B cell (primary cell): ENCODE data around the gene GDF7. TPM values are rescaled to one million over a fixed set of nuclear protein-coding genes. Genes with fewer than 3 reads are reported as not detected.

ENCODE experiments used
- ATAC-seq: fragments of 200-7000 bp; cut with Tn5 transposase; one replicate; pipeline ENCODE4 v1.10.0; 2021; ENCODE audit warnings: low read depth, mild to moderate bottlenecking, moderate number of reproducible peaks, moderate library complexity
- CTCF ChIA-PET: fragments of 350-600 bp; sonication (Branson Sonifier 250); formaldehyde crosslinking; loops from one replicate; lab custom pipeline; 2021; ENCODE audit warnings: antibody characterized with exemption, inconsistent platforms; lab: Charles Lee
- POLR2A ChIA-PET: fragments of 350-600 bp; sonication (Branson Sonifier 250); formaldehyde crosslinking; loops from one replicate; lab custom pipeline; 2021; ENCODE audit warnings: antibody characterized with exemption; lab: Charles Lee
- DNase-seq: peaks from one replicate; pipeline ENCODE4 v3.0.0; 2013
- H2AFZ ChIP-seq: 2 replicates; pipeline ENCODE4 v1.6.1; 2012; ENCODE audit warnings: mild to moderate bottlenecking, low read depth, low read length; ENCODE audit not compliant: insufficient read depth, poor library complexity, severe bottlenecking
- H3K27ac ChIP-seq, 2 donors: 1 replicate in 1 of 2; 2 replicates in 1 of 2; pipeline ENCODE4 v1.5.1; 2012 to 2013; ENCODE audit warnings: low read length in 2 of 2, mild to moderate bottlenecking in 2 of 2, moderate library complexity in 1 of 2
- H3K27me3 ChIP-seq, 4 experiments: fragments of 200-600 bp in 1 of 4; sonication (generic) in 1 of 4; replicated peaks in 1 of 4; 1 replicate in 2 of 4; 2 replicates in 2 of 4; pipeline versions ENCODE4 v1.6.1 to v1.7.0; 2013 to 2016; ENCODE audit warnings: low read length in 3 of 4, mild to moderate bottlenecking in 2 of 4, mixed read lengths in 1 of 4, moderate library complexity in 1 of 4; ENCODE audit not compliant: insufficient read depth in 4 of 4, control insufficient read depth in 3 of 4; ENCODE audit errors: control extremely low read depth in 1 of 4
- H3K36me3 ChIP-seq, 2 experiments: replicated peaks in 1 of 2; 1 replicate in 1 of 2; 2 replicates in 1 of 2; pipeline versions ENCODE4 v1.6.1 to v1.7.1; 2013; ENCODE audit warnings: low read length in 1 of 2; ENCODE audit not compliant: insufficient read depth in 2 of 2, control insufficient read depth in 1 of 2; ENCODE audit errors: control extremely low read depth in 1 of 2, extremely low read depth in 1 of 2
- H3K4me1 ChIP-seq, 2 donors: fragments of 200-600 bp in 1 of 2; sonication (generic) in 1 of 2; 1 replicate in 1 of 2; 2 replicates in 1 of 2; pipeline versions ENCODE4 v1.5.1 to v1.6.1; 2013 to 2017; ENCODE audit warnings: low read length in 2 of 2; ENCODE audit not compliant: control insufficient read depth in 2 of 2, insufficient read depth in 2 of 2
- H3K4me2 ChIP-seq: replicated peaks from 2 replicates; pipeline ENCODE3; 2012; ENCODE audit warnings: mild to moderate bottlenecking, low read depth, low read length; ENCODE audit not compliant: poor library complexity, severe bottlenecking
- H3K4me3 ChIP-seq, 5 experiments: fragments of 200-600 bp in 1 of 5; sonication (generic) in 1 of 5; 1 replicate in 3 of 5; 2 replicates in 2 of 5; pipeline versions ENCODE4 v1.5.1 to v1.7.0; 2011 to 2016; ENCODE audit warnings: low read length in 4 of 5, mild to moderate bottlenecking in 4 of 5, low read depth in 2 of 5, control low read depth in 1 of 5, moderate library complexity in 1 of 5; ENCODE audit not compliant: insufficient read depth in 1 of 5; ENCODE audit errors: control extremely low read depth in 1 of 5, extremely low read depth in 1 of 5
- H3K79me2 ChIP-seq: fragments of 200-600 bp; sonication (generic); one replicate; pipeline ENCODE4 v1.6.0; 2016; ENCODE audit warnings: low read length; ENCODE audit not compliant: control insufficient read depth, insufficient read depth
- H3K9ac ChIP-seq: fragments of 200-600 bp; sonication (generic); 2 replicates; pipeline ENCODE4 v1.6.1; 2017; ENCODE audit warnings: mild to moderate bottlenecking, low read length, moderate library complexity
- H3K9me3 ChIP-seq, 3 donors: one replicate each; pipeline versions ENCODE4 v1.6.1 to v1.7.1; 2013; ENCODE audit warnings: low read length in 2 of 3; ENCODE audit not compliant: control insufficient read depth in 2 of 3, insufficient read depth in 1 of 3; ENCODE audit errors: control extremely low read depth in 1 of 3
- H4K20me1 ChIP-seq: 2 replicates; pipeline ENCODE4 v1.6.0; 2012; ENCODE audit warnings: mild to moderate bottlenecking, low read length; ENCODE audit not compliant: insufficient read depth, control insufficient read depth, poor library complexity, severe bottlenecking
- H3K27ac Mint-ChIP-seq: one replicate; pipeline ENCODE4 v1.8.0; 2021; ENCODE audit warnings: mixed read lengths
- H3K27me3 Mint-ChIP-seq: one replicate; pipeline ENCODE4 v1.8.0; 2021; ENCODE audit warnings: mixed read lengths
- H3K4me1 Mint-ChIP-seq: one replicate; pipeline ENCODE4 v1.8.0; 2021; ENCODE audit warnings: mixed read lengths
- H3K4me3 Mint-ChIP-seq: one replicate; pipeline ENCODE4 v1.8.0; 2021; ENCODE audit warnings: mixed read lengths
- H3K9me3 Mint-ChIP-seq: one replicate; pipeline ENCODE4 v1.8.0; 2022; ENCODE audit warnings: mixed read lengths; ENCODE audit not compliant: insufficient read depth
- CTCF ChIP-seq: fragments of 200-600 bp; IDR thresholded peaks from one replicate; pipeline ENCODE4 v1.8.0; 2022; ENCODE audit warnings: antibody characterized with exemption, mild to moderate bottlenecking
- EZH2 ChIP-seq: IDR thresholded peaks from 2 replicates; pipeline ENCODE4 v1.6.1; 2012; ENCODE audit warnings: borderline replicate concordance, low read depth, mild to moderate bottlenecking, moderate library complexity, low read length; ENCODE audit not compliant: insufficient read depth, poor library complexity, severe bottlenecking
- WGBS: methylation state at CpG from one replicate; pipeline ENCODE4 v1.1.5; 2013; ENCODE audit warnings: missing lambda C conversion rate; ENCODE audit not compliant: insufficient coverage; 5-methylcytosine and 5-hydroxymethylcytosine counted together
- intact Hi-C: fragments of 100-400 bp; cut with micrococcal nuclease; formaldehyde crosslinking; loops from one replicate; pipeline ENCODE4 v1.10.0; 2022
- polyA plus RNA-seq: library from polyadenylated mRNA; depleted of rRNA; stranded (reverse); fragments of >200 nt; gene quantifications from 2 replicates; pipeline ENCODE4 v1.2.3, GENCODE V29; 2012
- total RNA-seq, 2 donors: library from RNA; stranded (reverse); fragments of 120-200 nt in 1 of 2; gene quantifications; 1 replicate in 1 of 2; 2 replicates in 1 of 2; pipeline versions ENCODE4 v1.2.3 to v1.2.4, GENCODE V29; 2013 to 2022

The GDF7 gene
- total and polyA plus RNA-seq, 2 donors (not counting 1 experiment from before 2014, with no cell fraction given), result 7.0 to 15.3 TPM

DNA sequence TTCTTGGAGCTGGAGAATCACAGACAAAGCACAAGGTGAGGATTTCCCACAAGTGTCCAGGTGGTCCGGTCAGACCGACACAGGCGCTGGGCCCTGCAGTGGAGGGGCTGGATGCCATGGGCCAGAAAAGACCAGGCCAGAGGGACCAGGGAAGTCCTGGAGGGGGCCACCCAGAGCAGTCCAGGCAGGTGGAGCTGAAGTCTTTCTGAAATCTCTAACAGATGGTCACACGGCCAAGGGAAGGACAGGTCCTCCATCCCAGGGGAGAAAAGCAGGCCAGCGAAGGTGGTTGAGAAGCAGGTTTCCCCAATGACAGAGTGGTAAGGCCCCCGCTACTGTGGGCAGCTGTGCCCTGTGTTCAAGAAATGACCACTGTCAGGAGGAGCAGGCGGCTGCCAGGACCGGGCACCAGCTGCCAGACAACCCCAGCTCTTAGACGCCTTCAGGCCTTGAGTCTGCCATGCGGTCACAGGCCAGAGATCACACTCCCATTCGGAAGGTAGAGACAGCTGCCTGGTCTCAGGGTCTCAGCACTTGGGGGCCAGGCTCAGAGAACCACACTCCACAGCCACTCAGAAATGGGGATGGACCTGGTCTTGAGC, 42.0 kb upstream of the GDF7 start:
- intact Hi-C loops, result no loop called here
- H3K9me3 ChIP-seq, result no peaks in the 10 kb centered on the region
- WGBS, result 88% methylated on average over 11 of the region's 11 CpGs

More for the DNA sequence above, 42.0 kb upstream of the GDF7 start:
- H3K4me2 ChIP-seq, result no peak overlapping the region
- ChIA-PET CTCF (interaction anchor here (1.1 kb wide), 1 partner anchor 10 kb away, joined by 3 read pairs; no protein-coding TSS in a partner anchor), POLR2A (no interaction called here)
- peaks cover 0 to 54% of the 10 kb centered on the region in 2 experiments for H3K36me3 ChIP-seq
- no peaks in the 10 kb centered on the region for H3K79me2 ChIP-seq
- H3K27me3 Mint-ChIP-seq, result no peaks in the 10 kb centered on the region
- no peak for TF ChIP-seq EZH2
- TF ChIP-seq CTCF, result no peak
- H3K9me3 Mint-ChIP-seq, result no peaks in the 10 kb centered on the region
- no peak overlapping the region for H3K27ac Mint-ChIP-seq
- no peak overlapping the region for H3K4me3 ChIP-seq
- H3K27me3 ChIP-seq, result no peaks in the 10 kb centered on the region
- H3K4me1 Mint-ChIP-seq, result no peaks in the 10 kb centered on the region
- no peak overlapping the region for H3K4me3 Mint-ChIP-seq
- ATAC-seq (no peak), DNase-seq (no peak)
- no peak overlapping the region for H3K9ac ChIP-seq
- H3K27ac ChIP-seq, result no peak overlapping the region
- H2AFZ ChIP-seq, result no peak overlapping the region
- H4K20me1 ChIP-seq, result peaks cover 5% of the 10 kb centered on the region
- no peaks in the 10 kb centered on the region for H3K4me1 ChIP-seq
